Activated CD8-positive, alpha-beta T cell treated with anti-CD3 and anti-CD28 coated beads, Interleukin-2, amount 10 ng/mL, durations not matched to agents 7 days and 5 days (primary cell): ENCODE results near the gene OVOL1. TPM values are rescaled to one million over a fixed set of nuclear protein-coding genes. Genes with fewer than 3 reads are reported as not detected.

ENCODE experiments used
- ATAC-seq: fragments of 150-1000 bp; cut with Tn5 transposase; one replicate; pipeline ENCODE4 v1.10.0; 2021; ENCODE audit warnings: moderate library complexity
- CTCF ChIA-PET: fragments of 350-600 bp; sonication (Branson Sonifier 250); formaldehyde crosslinking; loops from one replicate; lab custom pipeline; 2021; ENCODE audit warnings: antibody characterized with exemption; lab: Charles Lee
- POLR2A ChIA-PET: fragments of 350-600 bp; sonication (Branson Sonifier 250); formaldehyde crosslinking; loops from one replicate; lab custom pipeline; 2021; ENCODE audit warnings: antibody characterized with exemption; lab: Charles Lee
- DNase-seq: peaks from one replicate; pipeline ENCODE4 v3.0.0-alpha.2; 2020
- H3K27ac Mint-ChIP-seq: one replicate; pipeline ENCODE4 v1.8.0; 2021; ENCODE audit warnings: mild to moderate bottlenecking, mixed read lengths
- H3K27me3 Mint-ChIP-seq: one replicate; pipeline ENCODE4 v1.8.0; 2021; ENCODE audit warnings: low read depth, mixed read lengths
- H3K36me3 Mint-ChIP-seq: one replicate; pipeline ENCODE4 v1.8.0; 2021; ENCODE audit warnings: low read depth, mixed read lengths
- H3K4me1 Mint-ChIP-seq: one replicate; pipeline ENCODE4 v1.8.0; 2021; ENCODE audit warnings: low read depth, mixed read lengths
- H3K4me3 Mint-ChIP-seq: one replicate; pipeline ENCODE4 v1.8.0; 2021; ENCODE audit warnings: mild to moderate bottlenecking, mixed read lengths
- H3K9me3 Mint-ChIP-seq: one replicate; pipeline ENCODE4 v1.8.0; 2022; ENCODE audit warnings: mixed read lengths; ENCODE audit not compliant: insufficient read depth
- total RNA-seq, 2 experiments: library from RNA; stranded (reverse); gene quantifications; one replicate each; pipeline ENCODE4 v1.2.3, GENCODE V29; 2021

Gene OVOL1
- total RNA-seq, 2 experiments from 2014 or later, result 0.08 TPM; not detected in 1

GRCh38 chr11:65792456-65792855 is 5.6 kb downstream of the OVOL1 start:
- ChIA-PET CTCF (interaction anchor here (1.6 to 5.7 kb wide), 4 partner anchors 9 to 92 kb away, joined by 3 to 71 read pairs (median 6); partner anchors contain the start of gene AP5B1), POLR2A (interaction anchor here (3.0 kb wide), 1 partner anchor 12 kb away, joined by 17 read pairs; the partner anchor contains the start of gene AP5B1)
- peak overlapping the region; percentile 75 for H3K27ac Mint-ChIP-seq
- H3K4me3 Mint-ChIP-seq, result no peak overlapping the region
- no peaks in the 10 kb centered on the region for H3K36me3 Mint-ChIP-seq
- DNase-seq (no peak), ATAC-seq (no peak)
- H3K4me1 Mint-ChIP-seq, result peaks cover 37% of the 10 kb centered on the region
- no peaks in the 10 kb centered on the region for H3K9me3 Mint-ChIP-seq
- H3K27me3 Mint-ChIP-seq, result peaks cover 25% of the 10 kb centered on the region

- H3K9me3 Mint-ChIP-seq, result no peaks in the 10 kb centered on the region
- DNase-seq (no peak), ATAC-seq (no peak)
- ChIA-PET CTCF (interaction anchor here (1.6 to 5.7 kb wide), 2 partner anchors 14 to 91 kb away, joined by 3 to 71 read pairs; partner anchors contain the start of gene AP5B1), POLR2A (no interaction called here)
- peaks cover 36% of the 10 kb centered on the region for H3K4me1 Mint-ChIP-seq
- H3K36me3 Mint-ChIP-seq, result no peaks in the 10 kb centered on the region
- peak overlapping the region; percentile 60 for H3K27ac Mint-ChIP-seq
- H3K4me3 Mint-ChIP-seq, result no peak overlapping the region
- peaks cover 22% of the 10 kb centered on the region for H3K27me3 Mint-ChIP-seq
These were observed 6.3 kb downstream of the OVOL1 start for GRCh38 chr11:65793144-65793581.

- CTCF ChIA-PET, result interaction anchor here (6.2 kb wide), 1 partner anchor 14 kb away, joined by 34 read pairs; the partner anchor contains the start of gene AP5B1
- H3K9me3 Mint-ChIP-seq, result no peaks in the 10 kb centered on the region
- peaks cover 15% of the 10 kb centered on the region for H3K27me3 Mint-ChIP-seq
- no peak for DNase-seq
- H3K36me3 Mint-ChIP-seq, result no peaks in the 10 kb centered on the region
- no peak overlapping the region for H3K4me3 Mint-ChIP-seq
- H3K27ac Mint-ChIP-seq, result no peak overlapping the region
- POLR2A ChIA-PET, result no interaction called here
- H3K4me1 Mint-ChIP-seq, result peaks cover 34% of the 10 kb centered on the region
- no peak for ATAC-seq
These were observed 7.0 kb downstream of the OVOL1 start for GRCh38 chr11:65793625-65794400.

GRCh38 chr11:65794570-65795510 is 8.0 kb downstream of the OVOL1 start:
- Mint-ChIP-seq H3K4me1 (peaks cover 34% of the 10 kb centered on the region), H3K27me3 (peaks cover 7% of the 10 kb centered on the region), H3K36me3 (no peaks in the 10 kb centered on the region), H3K27ac (no peak overlapping the region), H3K4me3 (no peak overlapping the region), H3K9me3 (no peaks in the 10 kb centered on the region)
- ChIA-PET POLR2A (interaction anchor here (0.6 kb wide), 1 partner anchor 10 kb away, joined by 3 read pairs; no protein-coding TSS in a partner anchor), CTCF (interaction anchor here (6.2 kb wide), 1 partner anchor 15 kb away, joined by 34 read pairs; the partner anchor contains the start of gene AP5B1)
- DNase-seq (no peak), ATAC-seq (no peak)

- Mint-ChIP-seq H3K9me3 (no peaks in the 10 kb centered on the region), H3K36me3 (no peaks in the 10 kb centered on the region), H3K4me1 (peaks cover 19% of the 10 kb centered on the region), H3K27ac (no peak overlapping the region), H3K27me3 (peaks cover 4% of the 10 kb centered on the region), H3K4me3 (no peak overlapping the region)
- no peak for ATAC-seq
- DNase-seq, result no peak
- CTCF ChIA-PET, result interaction anchor here (0.9 to 6.2 kb wide), 2 partner anchors 17 to 85 kb away, joined by 3 to 34 read pairs; partner anchors contain the start of genes AP5B1 and KAT5
- POLR2A ChIA-PET, result interaction anchor here (1.6 kb wide), 1 partner anchor 17 kb away, joined by 5 read pairs; no protein-coding TSS in a partner anchor
These were observed 10.1 kb downstream of the OVOL1 start for GRCh38 chr11:65796726-65797601.

GRCh38 chr11:65797711-65798110 is 10.8 kb downstream of the OVOL1 start:
- no peak overlapping the region for H3K4me3 Mint-ChIP-seq
- H3K4me1 Mint-ChIP-seq, result peaks cover 13% of the 10 kb centered on the region
- H3K27me3 Mint-ChIP-seq, result peaks cover 4% of the 10 kb centered on the region
- DNase-seq (no peak), ATAC-seq (no peak)
- CTCF ChIA-PET, result interaction anchor here (1.3 to 6.2 kb wide), 2 partner anchors 9 to 18 kb away, joined by 3 to 34 read pairs; partner anchors contain the start of gene AP5B1
- no peak overlapping the region for H3K27ac Mint-ChIP-seq
- no peaks in the 10 kb centered on the region for H3K36me3 Mint-ChIP-seq
- POLR2A ChIA-PET, result no interaction called here
- no peaks in the 10 kb centered on the region for H3K9me3 Mint-ChIP-seq

- ChIA-PET CTCF (interaction anchor here (1.3 to 6.2 kb wide), 2 partner anchors 8 to 19 kb away, joined by 3 to 34 read pairs; partner anchors contain the start of gene AP5B1), POLR2A (no interaction called here)
- Mint-ChIP-seq H3K27me3 (peaks cover 11% of the 10 kb centered on the region), H3K9me3 (no peaks in the 10 kb centered on the region), H3K36me3 (no peaks in the 10 kb centered on the region), H3K4me3 (no peak overlapping the region), H3K4me1 (peaks cover 13% of the 10 kb centered on the region), H3K27ac (no peak overlapping the region)
- DNase-seq, result no peak
- no peak for ATAC-seq
These were observed 12.0 kb downstream of the OVOL1 start for GRCh38 chr11:65798882-65799281.

GRCh38 chr11:65801153-65801987 is 14.5 kb downstream of the OVOL1 start:
- Mint-ChIP-seq H3K27ac (no peak overlapping the region), H3K4me1 (peaks cover 14% of the 10 kb centered on the region), H3K36me3 (no peaks in the 10 kb centered on the region), H3K4me3 (no peak overlapping the region), H3K27me3 (peaks cover 11% of the 10 kb centered on the region), H3K9me3 (no peaks in the 10 kb centered on the region)
- DNase-seq, result no peak
- CTCF ChIA-PET, result interaction anchor here (2.0 to 4.3 kb wide), 2 partner anchors 15 to 21 kb away, joined by 6 to 14 read pairs; no protein-coding TSS in a partner anchor
- ATAC-seq, result no peak
- POLR2A ChIA-PET, result no interaction called here

GRCh38 chr11:65802841-65803240 is 16.0 kb downstream of the OVOL1 start:
- Mint-ChIP-seq H3K36me3 (no peaks in the 10 kb centered on the region), H3K4me3 (no peak overlapping the region), H3K9me3 (no peaks in the 10 kb centered on the region), H3K27me3 (peaks cover 16% of the 10 kb centered on the region), H3K27ac (no peak overlapping the region), H3K4me1 (peaks cover 14% of the 10 kb centered on the region)
- DNase-seq, result no peak
- POLR2A ChIA-PET, result no interaction called here
- no peak for ATAC-seq
- CTCF ChIA-PET, result interaction anchor here (1.4 to 4.3 kb wide), 2 partner anchors 9 to 23 kb away, joined by 3 to 14 read pairs; no protein-coding TSS in a partner anchor
